Measurements from ENCODE around the gene GNB1. TPM values are rescaled to one million over a fixed set of nuclear protein-coding genes. Genes with fewer than 3 reads are reported as not detected.
"Not testable (repeated sequence)": the region's sequence is repeated elsewhere in the genome, so short reads cannot be mapped to it uniquely, and the experiment has no call there.

Gene GNB1
- total RNA-seq, 1 donor from 2014 or later, result 182 TPM

DNA sequence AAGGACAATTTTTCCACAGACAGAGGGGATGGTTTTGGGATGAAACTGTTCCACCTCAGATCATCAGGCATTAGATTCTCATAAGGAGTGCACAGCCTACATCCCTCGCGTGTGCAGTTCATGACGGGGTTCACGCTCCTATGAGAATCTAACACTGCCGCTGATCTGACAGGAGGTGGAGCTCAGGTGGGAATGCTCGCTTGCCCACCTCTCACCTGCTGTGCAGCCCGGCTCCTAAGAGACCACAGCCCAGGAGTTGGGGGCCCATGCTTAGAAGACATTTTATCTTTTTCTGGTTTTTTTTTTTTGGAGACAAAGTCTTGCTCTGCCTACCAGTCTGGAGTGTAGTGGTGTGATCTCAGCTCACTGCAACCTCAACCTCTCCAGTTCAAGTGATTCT, 16.0 kb downstream of the GNB1 start:
- intact Hi-C loops (cut with DNase I), result no loop called here
- ATAC-seq (no peak), DNase-seq (ENCODE audit: missing footprints) (no peak)

DNA sequence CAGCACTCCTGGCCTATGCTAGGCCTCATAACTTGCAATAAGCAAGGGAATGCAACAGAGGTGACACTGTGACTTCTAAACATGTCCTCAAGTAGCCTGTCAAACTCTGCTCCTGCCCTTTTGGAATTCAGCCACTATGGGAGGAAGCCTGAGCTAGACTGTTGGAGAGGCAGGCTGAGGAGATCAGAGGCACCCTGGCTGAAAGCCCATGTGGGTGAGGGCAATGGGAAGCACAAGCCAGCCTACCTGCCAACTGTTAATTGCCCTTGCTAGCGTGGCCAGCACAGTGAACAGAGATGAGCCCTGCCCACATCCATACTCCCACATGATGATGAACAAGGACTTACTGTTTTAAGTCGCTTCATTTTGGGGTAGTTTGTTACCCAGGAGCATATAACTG, 17.7 kb downstream of the GNB1 start:
- DNase-seq (ENCODE audit: missing footprints) (peak; percentile 86), ATAC-seq (peak; percentile 93)
- intact Hi-C loops (cut with DNase I), result no loop called here

DNA sequence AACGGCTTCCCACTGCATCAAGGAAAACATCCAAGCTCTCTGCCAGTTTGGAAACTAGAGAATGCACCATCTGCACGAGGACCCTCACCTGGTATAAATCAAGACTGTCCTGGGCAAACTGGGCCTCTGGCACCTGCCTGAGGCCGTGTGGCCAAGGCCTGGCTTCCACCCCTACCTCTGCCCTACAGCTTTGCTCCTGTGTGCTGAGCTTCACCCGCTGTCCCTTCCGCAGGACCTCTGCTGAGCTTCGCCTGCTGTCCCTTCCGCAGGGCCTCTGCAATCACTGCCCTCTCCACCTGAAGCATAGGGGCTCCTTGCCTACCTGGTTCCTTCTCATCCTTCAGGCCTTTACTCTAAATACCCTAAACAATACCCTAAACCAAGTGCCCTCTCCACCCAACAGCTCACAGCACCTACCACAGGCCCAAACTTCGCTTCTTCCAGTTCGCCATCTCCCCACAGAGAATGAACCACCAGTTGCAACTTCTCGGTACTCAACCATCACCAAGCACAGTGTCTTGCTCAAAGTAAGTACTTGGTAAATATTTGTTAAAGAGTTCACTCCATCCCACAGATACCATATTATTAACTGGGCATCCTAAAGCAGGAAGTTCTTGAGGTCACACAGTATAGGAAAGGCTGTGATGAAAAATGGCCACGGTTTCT, 18.4 kb downstream of the GNB1 start:
- ATAC-seq, result no peak
- DNase-seq (ENCODE audit: missing footprints), result peak; percentile 50
- intact Hi-C loops (cut with DNase I), result no loop called here

DNA sequence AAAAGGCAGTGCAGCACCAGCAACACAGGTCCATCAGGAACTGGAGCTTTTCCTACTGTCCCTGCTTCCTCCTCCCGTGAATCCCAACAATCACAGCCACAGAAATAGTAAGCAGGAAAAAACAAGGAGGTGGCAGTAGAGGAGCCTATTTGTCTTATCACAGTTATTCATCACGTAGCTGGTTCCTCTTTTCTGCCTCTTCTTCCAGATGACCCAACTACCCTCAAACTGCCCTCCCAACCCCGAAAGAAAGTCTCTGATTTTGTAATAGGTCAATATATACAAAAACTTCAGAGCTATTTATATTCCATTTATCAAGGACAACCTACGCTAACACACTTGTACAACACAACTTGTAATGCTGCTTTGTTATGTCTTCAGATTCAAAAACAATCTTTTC, 21.4 kb downstream of the GNB1 start:
- no peak for ATAC-seq
- intact Hi-C loops (cut with DNase I), result no loop called here

DNA sequence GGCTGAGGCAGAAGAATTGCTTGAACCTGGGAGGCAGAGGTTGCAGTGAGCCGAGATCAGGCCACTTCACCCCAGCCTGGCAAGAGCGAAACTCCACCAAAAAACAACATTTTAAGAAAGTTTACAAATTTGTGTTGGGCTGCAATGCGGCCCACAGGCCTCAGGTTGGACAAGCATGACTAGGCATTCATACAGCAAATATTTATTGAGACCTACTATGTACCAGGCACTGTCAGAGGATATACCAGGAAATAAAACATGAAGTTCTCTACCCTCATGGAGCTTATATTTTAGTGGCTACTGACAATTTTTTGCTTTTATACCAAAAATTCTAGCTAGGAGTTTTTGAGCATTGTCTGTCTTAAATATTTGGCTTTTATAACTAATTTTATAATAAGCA, 23.7 kb downstream of the GNB1 start:
- intact Hi-C loops (cut with DNase I), result no loop called here
- no peak for DNase-seq (ENCODE audit: missing footprints)
- no peak for ATAC-seq

More for the DNA sequence above, 21.4 kb downstream of the GNB1 start:
- no peak for DNase-seq (ENCODE audit: missing footprints)

DNA sequence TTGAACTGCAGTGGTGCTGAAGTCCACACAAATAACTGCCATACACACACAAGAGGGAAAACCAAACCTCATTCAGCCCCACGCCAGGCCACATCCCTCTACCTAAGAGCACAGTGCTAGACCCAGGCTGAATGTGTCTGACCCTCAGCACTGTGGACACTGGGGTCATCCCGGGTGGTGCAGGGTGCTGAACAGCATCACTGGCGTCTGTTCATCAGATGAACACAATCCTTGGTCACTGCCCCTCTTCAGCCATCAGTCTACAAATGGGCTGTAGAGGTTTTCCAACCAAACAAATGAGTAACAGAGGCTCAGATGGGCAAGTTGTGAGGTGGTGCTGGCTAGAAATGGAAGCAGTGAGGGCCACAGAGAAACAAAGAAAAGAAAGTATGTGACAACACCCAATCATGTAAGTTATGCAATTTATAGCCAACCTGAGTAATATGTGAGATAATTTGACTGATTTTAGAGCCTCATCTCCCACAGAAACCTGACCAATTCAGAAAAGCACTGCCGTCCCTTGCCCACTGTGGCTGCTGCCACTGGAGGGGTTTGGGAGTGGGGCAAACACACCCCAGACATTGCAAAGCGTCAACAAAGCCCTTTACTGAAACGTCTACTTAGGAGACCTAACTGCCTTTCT, 27.9 kb downstream of the GNB1 start:
- ATAC-seq, result no peak
- intact Hi-C loops (cut with DNase I), result no loop called here
- DNase-seq (ENCODE audit: missing footprints), result no peak

DNA sequence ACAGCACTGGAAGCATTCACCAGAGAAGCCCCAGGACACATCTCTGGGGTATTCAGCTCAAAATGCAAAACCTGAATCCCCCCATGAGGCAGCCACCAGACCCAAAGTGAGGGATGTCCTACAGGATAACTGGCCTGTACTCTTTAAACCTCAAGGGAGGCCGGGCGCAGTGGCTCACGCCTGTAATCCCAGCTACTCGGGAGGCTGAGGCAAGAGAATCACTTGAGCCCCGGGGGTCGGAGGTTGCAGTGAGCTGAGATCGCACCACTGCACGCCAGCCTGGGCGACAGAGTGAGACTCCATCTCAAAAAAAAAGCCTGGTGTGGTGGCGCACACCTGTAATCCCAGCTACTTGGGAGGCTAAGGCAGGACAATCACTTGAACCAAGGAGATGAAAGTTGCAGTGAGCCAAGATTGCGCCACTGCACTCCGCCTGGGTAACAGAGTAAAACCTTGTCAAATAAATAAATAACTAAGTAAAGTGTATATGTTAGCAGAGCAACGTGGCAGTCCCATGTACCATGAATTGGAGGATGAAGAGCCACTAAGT, 29.1 kb downstream of the GNB1 start:
- DNase-seq (ENCODE audit: missing footprints); intact Hi-C loops (cut with DNase I); ATAC-seq: not testable (repeated sequence)

DNA sequence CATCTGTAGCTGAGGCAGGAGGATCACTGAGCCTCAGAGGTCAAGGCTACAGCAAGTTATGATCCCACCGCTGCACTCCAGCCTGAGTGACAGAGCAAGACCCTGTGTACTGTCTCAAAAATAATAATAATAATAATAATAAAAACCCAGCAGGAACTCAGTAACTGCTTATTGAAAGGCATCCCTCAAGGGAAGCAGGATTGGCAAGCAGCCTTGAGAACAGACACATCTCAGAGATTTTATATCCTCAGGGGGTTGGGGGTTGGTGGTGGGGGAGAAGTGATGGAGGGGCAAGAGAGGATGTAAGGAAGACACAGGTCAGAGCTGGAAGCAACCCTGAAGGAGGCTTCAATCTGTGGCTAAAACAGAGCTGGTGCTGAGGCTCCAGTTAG, 29.6 kb downstream of the GNB1 start:
- DNase-seq (ENCODE audit: missing footprints), result no peak
- intact Hi-C loops (cut with DNase I), result no loop called here
- ATAC-seq, result peak; percentile 23

DNA sequence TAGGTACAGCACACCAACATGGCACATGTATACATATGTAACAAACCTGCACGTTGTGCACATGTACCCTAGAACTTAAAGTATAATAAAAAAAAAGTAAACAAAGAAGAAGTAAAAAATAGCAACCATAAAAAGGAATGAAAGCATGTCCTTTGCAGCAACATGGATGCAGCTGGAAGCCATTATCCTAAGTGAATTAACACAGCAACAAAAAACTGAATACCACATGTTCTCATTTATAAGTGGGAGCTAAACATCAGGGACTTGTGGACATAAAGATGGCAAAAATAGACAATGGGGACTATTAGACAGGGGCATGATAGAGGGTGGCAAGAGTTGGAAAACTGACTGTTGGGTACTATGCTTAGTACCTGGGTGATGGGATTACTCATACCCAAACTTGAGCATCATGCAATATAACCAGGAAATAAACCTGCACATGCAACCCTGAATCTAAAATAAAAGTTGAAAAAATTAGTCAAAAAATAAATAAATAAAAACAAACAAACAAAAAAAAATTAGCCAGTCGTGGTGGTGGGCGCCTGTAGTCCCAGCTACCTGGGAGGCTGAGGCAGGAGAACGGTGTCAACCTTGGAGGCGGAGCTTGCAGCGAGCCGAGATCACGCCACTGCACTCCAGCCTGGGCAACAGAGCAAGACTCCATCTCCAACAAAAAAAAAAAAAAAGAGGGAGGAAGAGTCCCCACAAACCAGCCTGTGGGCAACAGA, 30.8 kb downstream of the GNB1 start:
- not testable (repeated sequence) for DNase-seq (ENCODE audit: missing footprints); ATAC-seq
- intact Hi-C loops (cut with DNase I), result loop anchor here (2.0 kb wide), 1 partner anchor 31 kb away; the partner anchor contains the start of gene GNB1

DNA sequence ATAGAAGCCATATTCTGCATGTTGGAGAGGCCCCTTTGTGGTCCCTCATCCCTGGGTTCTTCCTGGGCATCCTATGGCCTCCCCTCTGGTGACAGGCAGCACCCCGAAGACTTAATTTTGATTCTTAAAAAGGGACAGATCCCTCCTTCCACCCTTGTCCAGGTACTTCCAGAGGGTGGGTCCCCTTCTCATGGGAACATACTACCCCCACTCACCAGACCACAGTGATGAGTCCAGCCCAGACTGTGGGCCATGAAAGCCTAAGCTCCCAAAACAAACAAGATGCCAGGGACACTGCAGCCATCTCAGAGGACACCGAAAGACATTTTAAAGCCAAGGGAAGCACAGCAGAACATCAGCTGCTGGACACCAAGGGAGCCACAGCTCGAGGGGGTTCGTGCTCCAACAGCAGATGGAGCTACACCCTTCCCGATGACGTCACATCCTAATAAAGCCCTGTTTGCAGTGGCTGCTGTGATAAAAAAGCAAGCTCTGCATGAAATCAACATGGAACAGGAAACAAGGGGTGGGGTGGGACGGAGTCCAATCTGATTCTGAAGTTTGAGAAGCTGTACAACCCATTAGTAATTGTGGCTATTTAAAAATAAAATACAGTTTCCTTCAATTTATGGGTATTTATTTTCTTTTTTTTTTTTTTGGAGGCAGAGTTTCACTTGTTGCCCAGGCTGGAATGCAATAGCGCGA, 32.4 kb downstream of the GNB1 start:
- DNase-seq (ENCODE audit: missing footprints) (peak; percentile 89), ATAC-seq (peak; percentile 88)
- intact Hi-C loops (cut with DNase I), result loop anchor here (2.0 kb wide), 1 partner anchor 32 kb away; the partner anchor contains the start of gene GNB1

DNA sequence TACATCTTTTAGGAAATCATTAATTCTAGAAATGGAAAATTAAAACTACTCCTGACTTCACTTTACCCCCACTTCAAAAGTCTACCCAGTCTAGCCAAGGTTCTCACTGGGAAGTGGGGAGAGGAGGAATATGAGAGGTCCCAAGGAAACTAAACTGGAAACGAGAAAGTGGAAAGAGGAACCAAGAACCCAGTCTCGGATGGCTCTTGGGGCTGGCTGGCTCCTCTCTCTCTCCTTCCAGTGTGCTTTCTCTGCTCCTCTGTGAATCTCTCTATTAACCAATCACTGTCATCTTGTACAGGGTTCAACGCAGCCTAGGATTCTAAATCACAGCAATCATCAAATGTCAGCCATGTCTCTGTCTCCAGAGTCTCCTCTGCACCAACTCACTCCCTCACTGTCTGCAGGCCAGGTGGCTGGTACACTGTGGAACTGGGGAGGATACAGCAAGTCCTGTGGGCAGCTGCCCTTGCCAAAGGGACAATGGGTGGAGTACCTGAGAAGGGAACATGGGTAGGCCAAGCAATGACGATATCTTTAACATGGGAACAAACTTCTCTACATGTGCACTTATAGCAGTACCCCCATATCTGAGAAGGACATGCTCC, 33.7 kb downstream of the GNB1 start:
- intact Hi-C loops (cut with DNase I), result no loop called here
- ATAC-seq (peak; percentile 40), DNase-seq (ENCODE audit: missing footprints) (no peak)

DNA sequence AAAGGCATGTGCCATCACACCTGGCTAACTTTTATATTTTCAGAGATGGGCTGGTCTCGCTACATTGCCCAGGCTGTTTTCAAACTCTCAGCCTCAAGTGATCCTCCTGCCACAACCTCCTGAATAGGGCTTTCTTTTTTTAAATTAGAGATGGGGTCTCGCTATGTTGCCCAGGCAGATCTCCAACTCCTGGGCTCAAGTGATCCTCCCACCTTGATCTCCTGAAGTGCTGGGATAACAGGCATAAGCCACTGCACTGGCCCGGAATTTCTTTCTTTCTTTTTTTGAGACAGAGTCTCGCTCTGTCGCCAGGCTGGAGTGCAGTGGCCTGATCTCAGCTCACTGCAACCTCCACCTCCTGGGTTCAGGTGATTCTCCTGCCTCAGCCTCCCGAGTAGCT, 34.7 kb downstream of the GNB1 start:
- DNase-seq (ENCODE audit: missing footprints); ATAC-seq; intact Hi-C loops (cut with DNase I): not testable (repeated sequence)

DNA sequence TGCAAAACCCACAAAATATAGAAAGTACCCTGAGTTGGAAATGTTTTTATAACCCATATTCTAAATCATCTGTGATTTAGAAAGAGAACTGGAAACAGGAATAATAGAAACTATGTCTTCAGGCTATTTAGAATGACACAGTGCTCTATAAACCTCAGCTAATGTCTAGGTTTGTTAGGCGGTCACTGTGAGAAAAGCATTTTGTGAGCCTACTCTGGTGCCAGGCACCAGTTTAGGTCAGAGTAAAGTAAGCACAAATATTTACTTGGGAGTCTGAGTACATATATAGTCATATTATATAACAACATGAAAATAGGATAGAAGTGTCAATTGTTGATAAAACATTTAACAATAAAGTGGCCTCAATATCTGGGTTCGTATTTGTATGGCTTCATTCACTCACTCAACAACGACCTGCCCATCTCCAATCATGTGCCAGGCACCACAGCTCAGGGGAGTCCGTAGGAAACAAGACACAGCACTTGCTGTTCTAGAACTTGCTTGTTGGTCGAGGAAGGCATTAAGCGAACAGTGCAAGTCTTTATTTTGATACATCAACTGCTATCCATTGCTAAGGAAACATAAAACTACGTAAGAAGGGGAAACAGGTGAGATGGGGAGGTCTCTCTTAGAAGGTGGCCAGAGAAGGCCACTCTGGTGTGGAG, 37.2 kb downstream of the GNB1 start:
- ATAC-seq (no peak), DNase-seq (ENCODE audit: missing footprints) (no peak)
- intact Hi-C loops (cut with DNase I), result no loop called here

DNA sequence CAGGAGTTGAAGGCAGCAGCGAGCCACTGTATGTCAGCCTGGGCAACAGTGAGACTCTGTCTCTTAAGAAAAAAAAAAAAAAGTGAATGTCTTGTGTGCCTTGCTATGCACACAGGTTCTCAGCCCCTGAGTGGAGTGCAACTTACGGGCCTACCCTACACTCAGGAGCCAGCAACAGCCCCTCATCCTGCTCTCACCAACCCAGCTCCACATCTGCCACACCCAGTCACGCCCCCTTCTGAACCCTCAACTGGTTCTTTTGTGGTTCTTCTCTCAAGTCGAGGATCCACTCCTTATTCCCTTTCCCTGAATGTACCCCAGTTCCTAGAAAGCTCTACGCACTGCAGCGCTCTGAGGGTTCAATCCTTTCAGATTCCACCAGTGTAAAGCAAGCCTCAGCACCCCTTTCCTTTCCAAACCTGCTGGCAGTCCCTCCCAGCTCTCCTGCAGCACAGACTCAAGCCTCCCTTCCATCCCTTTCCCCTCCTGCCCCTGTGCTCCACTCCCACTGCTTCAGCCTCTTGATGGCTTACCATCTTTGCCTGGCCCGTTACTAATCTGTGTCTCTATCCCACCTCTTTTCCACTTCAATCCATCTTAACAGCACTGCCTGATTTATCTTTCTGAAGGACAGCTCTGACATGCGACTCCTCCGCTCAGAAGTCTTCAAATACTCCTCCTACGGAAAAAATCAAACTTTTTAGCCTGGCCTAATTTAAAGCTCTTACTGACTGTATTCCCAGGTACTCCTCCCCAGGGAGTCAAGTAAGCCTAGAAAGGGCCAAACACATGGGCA, 38.1 kb downstream of the GNB1 start:
- intact Hi-C loops (cut with DNase I), result no loop called here
- DNase-seq (ENCODE audit: missing footprints), result no peak
- ATAC-seq, result no peak

DNA sequence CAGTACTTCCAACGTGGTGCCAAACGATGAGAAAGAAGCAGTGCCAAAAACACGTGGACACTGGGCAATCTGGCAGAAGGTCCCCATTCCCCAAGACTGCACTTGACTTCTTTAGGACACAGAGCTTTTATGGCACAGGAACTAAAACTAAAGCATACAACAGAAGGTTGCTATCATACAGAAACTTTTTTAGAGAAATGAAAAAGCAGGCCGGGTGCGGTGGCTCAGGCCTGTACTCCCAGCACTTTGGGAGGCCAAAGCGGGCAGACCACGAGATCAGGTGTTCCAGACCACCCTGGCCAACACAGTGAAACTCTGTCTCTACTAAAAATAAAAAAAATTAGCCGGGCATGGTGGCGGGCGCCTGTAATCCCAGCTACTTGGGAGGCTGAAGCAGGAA, 43.0 kb downstream of the GNB1 start:
- intact Hi-C loops (cut with DNase I), result no loop called here
- no peak for ATAC-seq

DNA sequence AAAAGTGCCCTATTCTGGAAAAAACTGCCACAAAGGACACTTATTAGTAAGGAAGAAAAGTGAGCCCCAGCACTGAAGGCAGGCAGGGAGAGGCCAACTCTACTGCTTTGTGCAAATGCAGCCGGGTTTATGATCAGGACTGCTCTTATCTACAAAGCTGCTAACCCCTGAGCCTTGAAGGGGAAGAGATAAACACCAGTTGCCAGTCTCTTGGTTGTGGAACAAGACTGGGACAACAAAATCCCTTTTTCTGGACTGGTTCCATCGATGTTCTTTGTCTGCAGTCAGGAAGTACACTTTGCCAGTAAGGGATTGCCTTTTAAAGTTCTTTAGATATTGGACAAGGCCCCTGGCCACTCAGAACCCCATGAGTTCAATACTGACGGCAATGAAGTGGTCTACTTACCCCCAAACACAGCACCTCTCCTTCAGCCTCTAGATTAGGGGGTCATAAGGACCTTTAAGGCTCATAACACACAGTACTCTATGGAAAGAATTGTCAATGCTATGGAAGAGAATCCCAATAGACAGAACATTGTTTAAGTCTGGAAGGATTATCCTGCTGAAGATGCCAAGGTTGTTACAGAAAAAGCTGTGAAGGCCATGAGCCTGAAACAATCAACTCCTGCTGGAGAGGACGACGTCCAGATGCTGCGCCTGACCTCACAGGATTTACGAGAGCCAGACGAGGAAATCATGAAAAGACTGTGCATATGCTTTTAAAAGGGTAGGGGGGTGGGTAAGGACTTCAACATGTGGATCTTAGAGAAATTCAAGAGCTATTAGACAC, 43.6 kb downstream of the GNB1 start:
- intact Hi-C loops (cut with DNase I), result no loop called here
- ATAC-seq, result peak; percentile 61
- no peak for DNase-seq (ENCODE audit: missing footprints)

More for the DNA sequence above, 43.0 kb downstream of the GNB1 start:
- no peak for DNase-seq (ENCODE audit: missing footprints)

Measured in Right ventricle myocardium inferior (tissue), 1 donor.